Measurements from ENCODE around the gene PEA15.

Gene PEA15

DNA sequence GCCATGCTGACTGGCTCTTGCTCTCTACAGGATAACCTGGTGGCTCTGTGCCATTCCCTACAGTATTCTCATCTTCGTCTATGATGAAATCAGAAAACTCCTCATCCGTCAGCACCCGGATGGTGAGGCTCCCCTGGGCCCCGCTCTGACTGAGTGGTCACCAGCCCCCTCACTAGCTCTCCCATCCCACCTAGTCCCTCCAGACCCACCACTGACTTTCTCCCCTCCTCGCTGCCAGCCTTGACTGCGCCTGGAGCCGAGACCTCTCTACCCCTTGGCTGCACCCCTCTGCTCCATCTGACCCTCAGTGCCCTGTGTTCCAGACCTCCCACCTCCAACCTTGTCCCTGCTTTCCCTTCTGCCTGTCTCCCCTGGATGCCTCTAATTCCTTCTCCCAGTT is 18.9 kb upstream of the PEA15 start:
- no peak for DNase-seq

DNA sequence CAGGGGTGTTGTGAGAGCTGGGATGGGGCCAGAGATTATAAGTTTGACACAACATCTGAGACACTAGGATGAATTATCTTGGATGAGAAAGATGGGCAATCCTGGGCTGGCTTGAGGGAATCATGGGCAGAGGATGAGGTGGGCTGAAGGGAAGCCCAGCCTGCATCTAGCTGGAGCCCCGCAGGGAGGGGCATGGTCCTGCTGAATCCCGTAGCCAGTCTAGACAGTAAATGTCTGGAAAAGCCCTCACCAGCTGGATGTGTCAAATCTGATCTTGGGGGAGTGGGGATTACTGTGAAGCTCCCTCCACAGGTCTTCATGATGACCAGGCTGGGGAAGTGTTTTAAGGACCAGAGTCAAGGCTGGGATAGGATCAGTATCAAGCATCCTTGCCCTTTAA is 18.5 kb upstream of the PEA15 start:
- DNase-seq, result no peak

GRCh38 chr1:160187407-160187806 is 17.8 kb upstream of the PEA15 start:
- DNase-seq, result no peak

DNA sequence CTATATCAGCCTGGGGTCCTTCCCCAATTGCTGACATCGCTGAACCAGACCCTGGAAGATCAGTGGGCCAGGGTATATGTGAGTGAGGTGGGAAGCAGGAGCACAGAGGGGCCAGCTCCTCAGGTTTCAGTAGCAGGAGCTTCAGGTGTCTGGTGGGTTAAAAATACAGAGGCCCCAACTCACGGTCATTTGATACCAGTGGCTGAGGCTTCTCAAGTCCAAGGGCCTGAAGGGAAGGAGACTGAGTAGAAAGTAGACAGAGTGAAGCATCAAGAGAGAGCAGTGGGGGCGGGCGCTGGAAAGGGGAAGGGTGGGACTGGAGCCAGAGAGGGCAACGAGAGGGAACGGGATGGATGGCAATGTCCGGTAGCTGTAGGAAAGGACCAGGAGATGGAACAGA is 16.8 kb upstream of the PEA15 start:
- no peak for DNase-seq

GRCh38 chr1:160189649-160190625 is 15.2 kb upstream of the PEA15 start, which contains the start of gene CASQ1:
Gene CASQ1 (plus strand): TSS chr1:160190575. CDS start chr1:160190752, 177 bp downstream.
- no peak for DNase-seq

DNA sequence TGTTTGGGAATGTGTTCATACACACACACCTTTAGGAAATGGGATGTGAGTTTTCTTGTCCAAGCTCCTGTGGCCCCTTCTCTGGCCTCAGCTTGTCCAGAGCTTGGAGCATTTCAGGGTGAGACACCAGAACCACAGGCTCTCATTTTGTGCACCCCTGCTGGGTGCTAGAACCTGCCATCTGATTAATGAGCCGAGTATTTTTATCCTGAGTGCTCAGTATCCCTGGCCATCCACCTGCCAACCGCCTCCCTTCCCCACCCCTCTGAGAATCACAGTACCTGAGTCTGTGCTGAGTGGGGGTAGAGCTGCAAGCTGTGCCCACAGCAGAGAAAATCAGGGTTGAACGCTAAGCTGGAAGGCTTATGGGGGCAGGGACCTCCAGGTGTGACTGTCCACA is 13.4 kb upstream of the PEA15 start:
- no peak for DNase-seq

GRCh38 chr1:160192234-160192633 is 12.9 kb upstream of the PEA15 start:
- no peak for DNase-seq

GRCh38 chr1:160193091-160193819 is 11.9 kb upstream of the PEA15 start:
- peak; percentile 69 for DNase-seq

DNA sequence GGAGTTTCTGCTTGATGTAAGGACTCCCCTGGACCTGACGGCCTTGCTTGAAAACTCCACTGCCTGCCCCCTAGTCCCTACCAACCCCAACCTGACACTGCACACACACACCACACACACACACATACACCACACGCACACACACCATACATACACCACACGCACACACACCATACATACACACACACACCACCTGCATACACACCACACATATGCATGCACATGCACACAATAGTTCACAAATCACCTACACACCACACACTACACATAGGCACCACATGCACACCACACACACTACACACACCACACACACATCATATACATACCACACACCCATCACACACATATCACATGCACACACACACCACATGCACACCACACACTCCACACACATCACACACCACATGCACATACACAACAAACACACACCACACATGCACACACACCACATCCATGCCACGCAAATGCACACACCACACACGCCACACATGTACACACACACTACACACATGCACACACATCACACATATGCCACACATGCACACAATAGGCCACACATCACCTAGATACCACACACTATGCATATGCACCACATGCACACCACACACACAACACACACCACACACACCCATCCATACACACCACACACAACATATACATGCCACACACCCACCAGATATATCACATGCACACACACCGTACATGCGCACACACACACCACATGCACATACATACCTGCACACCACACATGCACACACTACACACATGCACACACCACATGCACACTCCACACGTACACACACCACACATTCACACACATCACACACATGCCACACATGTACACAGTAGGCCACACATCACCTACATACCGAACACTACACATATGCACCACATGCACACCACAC is 11.1 kb upstream of the PEA15 start:
- DNase-seq, result no peak

GRCh38 chr1:160194737-160195059 is 10.5 kb upstream of the PEA15 start:
- DNase-seq, result no peak

DNA sequence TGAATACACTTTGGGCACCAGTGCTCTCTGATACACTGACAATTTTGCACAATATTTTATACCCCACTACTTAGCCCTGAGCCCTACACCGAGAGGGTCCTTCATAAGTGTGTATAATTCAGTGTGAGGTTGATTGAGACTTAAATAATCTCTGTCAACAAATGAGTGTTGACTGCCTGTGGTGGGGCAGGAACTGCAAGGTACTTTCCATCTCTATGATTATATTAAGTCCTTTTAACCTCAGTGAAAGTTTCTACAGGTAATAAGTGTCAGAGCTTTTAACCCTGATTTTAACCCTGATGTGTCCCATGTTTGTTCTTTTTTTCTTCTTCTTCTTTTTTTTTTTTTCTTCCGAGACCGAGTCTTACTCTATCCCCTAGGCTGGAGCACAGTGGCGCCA is 9.0 kb upstream of the PEA15 start:
- DNase-seq, result no peak

GRCh38 chr1:160197231-160197630 is 8.0 kb upstream of the PEA15 start:
- peak; percentile 28 for DNase-seq

GRCh38 chr1:160200786-160201185 is 4.4 kb upstream of the PEA15 start:
- DNase-seq, result no peak

- DNase-seq, result no peak
Measured at GRCh38 chr1:160204526-160205241, 500 bp upstream of the PEA15 start.

DNA sequence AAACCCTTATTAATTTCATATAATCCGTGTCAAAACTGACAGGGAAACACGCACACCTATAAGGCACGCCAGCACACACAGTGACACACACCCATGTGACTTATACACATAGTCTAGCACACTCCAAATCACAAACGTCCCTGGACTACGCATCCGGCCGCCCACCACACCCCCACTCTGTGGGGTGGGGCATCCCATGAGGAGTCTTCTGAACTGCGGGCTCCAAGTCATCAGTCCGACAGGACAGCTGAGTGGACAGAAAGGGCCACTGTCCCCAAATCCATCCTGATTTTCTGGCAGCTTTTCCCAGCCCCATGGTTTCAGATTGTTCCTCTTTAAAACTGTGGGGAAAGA is 829 bp downstream of the PEA15 start:
- no peak for DNase-seq

- DNase-seq, result no peak
Measured at GRCh38 chr1:160206421-160207117, 1.4 kb downstream of the PEA15 start.

DNA sequence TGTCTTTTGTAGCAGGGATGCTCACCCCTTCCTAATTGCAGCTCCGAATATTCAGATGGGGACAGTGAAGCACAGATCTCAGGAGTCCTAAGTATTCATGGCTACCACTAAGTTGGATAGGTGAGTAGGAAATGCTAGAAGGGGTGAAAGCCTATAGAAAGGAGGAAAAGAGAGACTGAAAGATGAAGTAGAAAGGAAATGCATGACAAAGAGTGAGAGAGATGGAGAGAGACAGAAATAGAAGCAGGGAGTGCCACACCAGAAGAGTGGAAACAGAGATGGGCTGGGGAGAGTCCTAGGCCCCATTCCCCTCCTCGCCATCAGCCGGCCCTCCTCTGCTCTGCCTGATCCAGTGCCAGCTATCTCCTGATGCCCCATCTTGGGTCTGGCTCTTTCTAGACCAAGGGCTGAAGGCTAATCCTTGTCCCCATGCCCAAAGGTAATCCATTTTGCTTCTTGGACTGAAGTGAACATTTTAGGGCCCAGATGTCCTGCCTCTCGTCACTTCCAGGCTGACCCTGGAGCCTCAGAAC is 2.0 kb downstream of the PEA15 start:
- no peak for DNase-seq

- no peak for DNase-seq
Measured at GRCh38 chr1:160207771-160208556, 2.8 kb downstream of the PEA15 start.

- no peak for DNase-seq
Measured at GRCh38 chr1:160208557-160209320, 3.6 kb downstream of the PEA15 start.

All from NCI-H1694 treated with DMSO at 0.1 percent for 48 hours (cell line).